GM19463 (cell line): ENCODE measurements around the gene TST.

Experiments
- ATAC-seq: cut with Tn5 transposase; IDR thresholded peaks from one replicate; pipeline ENCODE4 v1.9.1; 2021; ENCODE audit warnings: mild to moderate bottlenecking, moderate library complexity; ENCODE audit not compliant: unreplicated experiment

The TST gene

GRCh38 chr22:37054056-37054395 lies 34.8 kb upstream of the TST start:
- no peak for ATAC-seq

- ATAC-seq: no peak
These were observed 34.2 kb upstream of the TST start for GRCh38 chr22:37053310-37054055.

- ATAC-seq: no peak
These were observed 33.4 kb upstream of the TST start for GRCh38 chr22:37052386-37053309.

GRCh38 chr22:37051391-37052385 lies 32.4 kb upstream of the TST start, which contains the start of gene KCTD17:
KCTD17 (plus strand) TSS chr22:37051742; CDS start chr22:37051761, 19 bp downstream.
- peak; percentile 88 for ATAC-seq

GRCh38 chr22:37050913-37051312 lies 31.7 kb upstream of the TST start:
- ATAC-seq: no peak

- no peak for ATAC-seq
These were observed 30.0 kb upstream of the TST start for GRCh38 chr22:37049224-37049623.

- ATAC-seq: no peak
These were observed 28.9 kb upstream of the TST start for GRCh38 chr22:37048133-37048532.

- ATAC-seq: no peak
These were observed 27.8 kb upstream of the TST start for GRCh38 chr22:37047006-37047405.

- no peak for ATAC-seq
These were observed 27.3 kb upstream of the TST start for GRCh38 chr22:37046589-37046988.

- ATAC-seq: no peak
These were observed 26.7 kb upstream of the TST start for GRCh38 chr22:37045958-37046357.

GRCh38 chr22:37044634-37045625 lies 25.7 kb upstream of the TST start:
- ATAC-seq: no peak

- ATAC-seq: peak; percentile 63
These were observed 24.7 kb upstream of the TST start for GRCh38 chr22:37043828-37044538.

- ATAC-seq: no peak
These were observed 24.1 kb upstream of the TST start for GRCh38 chr22:37043209-37043827.

GRCh38 chr22:37039466-37039865 lies 20.2 kb upstream of the TST start:
- ATAC-seq: no peak

GRCh38 chr22:37037669-37038068 lies 18.4 kb upstream of the TST start:
- no peak for ATAC-seq

- ATAC-seq: no peak
These were observed 17.6 kb upstream of the TST start for GRCh38 chr22:37036655-37037377.

GRCh38 chr22:37033605-37034430 lies 14.6 kb upstream of the TST start:
- no peak for ATAC-seq
